Endodermal cell (in vitro differentiated cells): ENCODE measurements around the gene BARX1. TPM values are rescaled to one million over a fixed set of nuclear protein-coding genes. Genes with fewer than 3 reads are reported as not detected.

Experiments
- DNase-seq: peaks from one replicate; pipeline ENCODE4 v3.0.0-alpha.2; 2017
- H3K27ac ChIP-seq: 2 replicates; pipeline ENCODE4 v1.5.1; 2013; ENCODE audit warnings: mild to moderate bottlenecking, low read depth, low read length, moderate library complexity
- H3K27me3 ChIP-seq: 2 replicates; pipeline ENCODE4 v1.6.1; 2013; ENCODE audit warnings: mild to moderate bottlenecking, low read length, moderate library complexity; ENCODE audit not compliant: insufficient read depth, control insufficient read depth, poor library complexity, severe bottlenecking
- H3K36me3 ChIP-seq: 2 replicates; pipeline ENCODE4 v1.7.0; 2013; ENCODE audit warnings: mild to moderate bottlenecking, low read length, moderate library complexity; ENCODE audit not compliant: control insufficient read depth, insufficient read depth
- H3K4me1 ChIP-seq: one replicate; pipeline ENCODE4 v1.7.0; 2013; ENCODE audit warnings: low read length; ENCODE audit not compliant: control insufficient read depth, insufficient read depth
- H3K4me3 ChIP-seq: 2 replicates; pipeline ENCODE4 v1.5.1; 2013; ENCODE audit warnings: mild to moderate bottlenecking, low read length, moderate library complexity
- H3K9ac ChIP-seq: 2 replicates; pipeline ENCODE4 v1.6.1; 2013; ENCODE audit warnings: mild to moderate bottlenecking, low read length, moderate library complexity; ENCODE audit not compliant: poor library complexity, severe bottlenecking; ENCODE audit errors: extremely low read depth
- H3K9me3 ChIP-seq: 2 replicates; pipeline ENCODE4 v1.6.1; 2013; ENCODE audit warnings: mild to moderate bottlenecking, low read length, moderate library complexity; ENCODE audit not compliant: control insufficient read depth
- H3K27ac Mint-ChIP-seq: 2 replicates; pipeline ENCODE4 v1.8.0; 2020; ENCODE audit warnings: mixed read lengths
- H3K27me3 Mint-ChIP-seq: 2 replicates; pipeline ENCODE4 v1.8.0; 2021; ENCODE audit warnings: mild to moderate bottlenecking, mixed read lengths; ENCODE audit not compliant: insufficient read depth
- H3K36me3 Mint-ChIP-seq: 2 replicates; pipeline ENCODE4 v1.8.0; 2020; ENCODE audit warnings: low read depth, mixed read lengths
- H3K4me1 Mint-ChIP-seq: 2 replicates; pipeline ENCODE4 v1.8.0; 2020; ENCODE audit warnings: mixed read lengths
- H3K4me3 Mint-ChIP-seq: 2 replicates; pipeline ENCODE4 v1.8.0; 2020; ENCODE audit warnings: mild to moderate bottlenecking, moderate library complexity, mixed read lengths
- H3K9me3 Mint-ChIP-seq: 2 replicates; pipeline ENCODE4 v1.8.0; 2020; ENCODE audit warnings: mild to moderate bottlenecking, mixed read lengths
- CTCF ChIP-seq: fragments of 200-600 bp; sonication (generic); conservative IDR thresholded peaks from 2 replicates; pipeline ENCODE4 v1.5.0; 2021; ENCODE audit warnings: antibody characterized with exemption, mild to moderate bottlenecking
- WGBS, 2 experiments: methylation state at CpG; one replicate each; pipeline versions ENCODE4 v1.1.5 to v1.1.7; 2013; ENCODE audit warnings: missing lambda C conversion rate in 2 of 2, mixed read lengths in 1 of 2; ENCODE audit not compliant: insufficient coverage in 1 of 2, insufficient read length in 1 of 2; 5-methylcytosine and 5-hydroxymethylcytosine counted together
- total RNA-seq, 2 donors: library from RNA; stranded (reverse); fragmentation: NEBNext Ultra II Directional in 1 of 2; extraction: Animal tissue kit (Norgen Biotek cat#: 25700) in 1 of 2; gene quantifications; 2 replicates in 1 of 2; 3 replicates in 1 of 2; pipeline ENCODE4 v1.2.1, GENCODE V29; 2021

The BARX1 gene
- total RNA-seq, 2 donors from 2014 or later: 0.35 TPM; not detected in 1

- peak overlapping the region; percentile 50 for H3K4me3 Mint-ChIP-seq
Measured at GRCh38 chr9:93946338-93946712, 8.8 kb downstream of the BARX1 start.

GRCh38 chr9:93945400-93946337 is 9.5 kb downstream of the BARX1 start:
- Histone ChIP-seq H3K36me3 (no peaks in the 10 kb centered on the region), H3K27ac (no peak overlapping the region), H3K4me3 (peak overlapping the region; percentile 75), H3K9ac (no peak overlapping the region), H3K27me3 (peaks cover 100% of the 10 kb centered on the region), H3K9me3 (peaks cover 5% of the 10 kb centered on the region), H3K4me1 (no peaks in the 10 kb centered on the region)
- WGBS, 2 experiments: 2 to 3% methylated on average over 28 to 50 of the region's 50 CpGs
- Mint-ChIP-seq H3K9me3 (peaks cover 3% of the 10 kb centered on the region), H3K27ac (no peak overlapping the region), H3K4me1 (peaks cover 15% of the 10 kb centered on the region), H3K27me3 (peaks cover 99% of the 10 kb centered on the region), H3K4me3 (peak overlapping the region; percentile 50), H3K36me3 (no peaks in the 10 kb centered on the region)
- peak; percentile 63 for DNase-seq
- no peak for TF ChIP-seq CTCF

More at GRCh38 chr9:93946338-93946712, 8.8 kb downstream of the BARX1 start:
- no peak for TF ChIP-seq CTCF
- Mint-ChIP-seq H3K27ac (no peak overlapping the region), H3K9me3 (peaks cover 3% of the 10 kb centered on the region), H3K36me3 (no peaks in the 10 kb centered on the region), H3K27me3 (peaks cover 99% of the 10 kb centered on the region), H3K4me1 (peaks cover 19% of the 10 kb centered on the region)
- Histone ChIP-seq H3K4me1 (no peaks in the 10 kb centered on the region), H3K27me3 (peaks cover 100% of the 10 kb centered on the region), H3K9me3 (peaks cover 5% of the 10 kb centered on the region), H3K36me3 (no peaks in the 10 kb centered on the region), H3K4me3 (peak overlapping the region; percentile 75), H3K9ac (no peak overlapping the region), H3K27ac (no peak overlapping the region)
- DNase-seq: no peak
- WGBS, 2 experiments: 0 to 9% methylated on average over 3 to 5 of the region's 5 CpGs

DNA sequence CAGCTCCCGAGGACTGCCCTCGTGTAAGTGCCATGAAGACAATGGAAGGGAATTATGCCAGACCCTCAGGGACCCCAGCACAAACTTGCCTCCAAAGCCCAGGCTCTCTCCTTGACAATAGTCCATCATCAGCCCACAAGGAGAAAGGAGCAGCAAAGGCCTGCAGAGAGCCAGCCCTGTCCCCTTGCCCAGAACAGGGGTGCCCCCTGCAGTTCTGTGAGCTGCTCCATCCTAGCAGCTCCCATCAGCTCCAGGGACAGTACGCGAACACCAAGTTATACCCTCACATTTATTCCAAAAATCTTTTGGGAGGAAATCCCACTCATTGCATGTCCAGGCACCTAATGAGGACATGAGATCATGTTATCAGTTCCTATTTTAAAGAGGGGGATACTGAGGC is 11.1 kb downstream of the BARX1 start:
- no peaks in the 10 kb centered on the region for H3K36me3 Mint-ChIP-seq
- no peaks in the 10 kb centered on the region for H3K9me3 ChIP-seq
- no peak overlapping the region for H3K27ac ChIP-seq
- 75 to 100% methylated on average over 1 to 4 of the region's 4 CpGs for WGBS, 2 experiments
- H3K9ac ChIP-seq: no peak overlapping the region
- peaks cover 14% of the 10 kb centered on the region for H3K4me1 Mint-ChIP-seq
- peaks cover 91% of the 10 kb centered on the region for H3K27me3 ChIP-seq
- H3K4me1 ChIP-seq: no peaks in the 10 kb centered on the region
- DNase-seq: peak; percentile 62
- no peak overlapping the region for H3K4me3 Mint-ChIP-seq
- peak; percentile 59 for TF ChIP-seq CTCF
- no peak overlapping the region for H3K4me3 ChIP-seq
- H3K27ac Mint-ChIP-seq: no peak overlapping the region
- H3K27me3 Mint-ChIP-seq: peaks cover 99% of the 10 kb centered on the region
- no peaks in the 10 kb centered on the region for H3K9me3 Mint-ChIP-seq
- no peaks in the 10 kb centered on the region for H3K36me3 ChIP-seq
